HG03196 (cell line): ENCODE measurements around the gene GHDC.
A peak's percentile ranks its signal among the peaks of the same experiment; 100 is the strongest.
"Not testable (repeated sequence)": the region's sequence is repeated elsewhere in the genome, so short reads cannot be mapped to it uniquely, and the experiment has no call there.

Experiments
- ATAC-seq: cut with Tn5 transposase; IDR thresholded peaks from one replicate; pipeline ENCODE4 v1.9.1; 2021; ENCODE audit not compliant: unreplicated experiment

Gene GHDC

GRCh38 chr17:42193969-42194899, at the start of gene GHDC:
Gene GHDC, minus strand, starts transcription at chr17:42194494. Its CDS starts 913 bp downstream, at chr17:42193581.
- peak; percentile 88 for ATAC-seq

GRCh38 chr17:42243493-42243982, 49.2 kb upstream of the GHDC start:
- ATAC-seq: no peak

GRCh38 chr17:42241871-42242270, 47.6 kb upstream of the GHDC start:
- no peak for ATAC-seq

GRCh38 chr17:42240863-42241262, 46.6 kb upstream of the GHDC start:
- ATAC-seq: not testable (repeated sequence)

- no peak for ATAC-seq
Measured at GRCh38 chr17:42240201-42240600, 45.9 kb upstream of the GHDC start.

GRCh38 chr17:42239576-42239975, 45.3 kb upstream of the GHDC start:
- ATAC-seq: not testable (repeated sequence)

- ATAC-seq: no peak
Measured at GRCh38 chr17:42236760-42237159, 42.5 kb upstream of the GHDC start.

- no peak for ATAC-seq
Measured at GRCh38 chr17:42233994-42234393, 39.7 kb upstream of the GHDC start.

- ATAC-seq: no peak
Measured at GRCh38 chr17:42233156-42233555, 38.9 kb upstream of the GHDC start.

GRCh38 chr17:42230225-42230624, 35.9 kb upstream of the GHDC start:
- no peak for ATAC-seq

GRCh38 chr17:42227849-42228700, 33.8 kb upstream of the GHDC start:
- no peak for ATAC-seq

GRCh38 chr17:42225646-42226045, 31.4 kb upstream of the GHDC start:
- ATAC-seq: no peak

- no peak for ATAC-seq
Measured at GRCh38 chr17:42224651-42225050, 30.4 kb upstream of the GHDC start.

GRCh38 chr17:42221886-42222745, 27.8 kb upstream of the GHDC start:
- ATAC-seq: no peak

GRCh38 chr17:42219280-42219679, 25.0 kb upstream of the GHDC start:
- not testable (repeated sequence) for ATAC-seq

- no peak for ATAC-seq
Measured at GRCh38 chr17:42214156-42214555, 19.9 kb upstream of the GHDC start.

GRCh38 chr17:42212382-42212781, 18.1 kb upstream of the GHDC start:
- no peak for ATAC-seq

- ATAC-seq: not testable (repeated sequence)
Measured at GRCh38 chr17:42211921-42212341, 17.6 kb upstream of the GHDC start.

GRCh38 chr17:42210046-42210445, 15.8 kb upstream of the GHDC start:
- no peak for ATAC-seq

- ATAC-seq: not testable (repeated sequence)
Measured at GRCh38 chr17:42206153-42206612, 11.9 kb upstream of the GHDC start.
